NCI-H526 (cell line): ENCODE results near the gene NPIPA7.
"Not testable (repeated sequence)": the region's sequence is repeated elsewhere in the genome, so short reads cannot be mapped to it uniquely, and the experiment has no call there.

Experiments used
- DNase-seq, 2 experiments: peaks; one replicate each; lab custom pipeline; 2025; lab: John Stamatoyannopoulos, UW

Gene NPIPA7

DNA sequence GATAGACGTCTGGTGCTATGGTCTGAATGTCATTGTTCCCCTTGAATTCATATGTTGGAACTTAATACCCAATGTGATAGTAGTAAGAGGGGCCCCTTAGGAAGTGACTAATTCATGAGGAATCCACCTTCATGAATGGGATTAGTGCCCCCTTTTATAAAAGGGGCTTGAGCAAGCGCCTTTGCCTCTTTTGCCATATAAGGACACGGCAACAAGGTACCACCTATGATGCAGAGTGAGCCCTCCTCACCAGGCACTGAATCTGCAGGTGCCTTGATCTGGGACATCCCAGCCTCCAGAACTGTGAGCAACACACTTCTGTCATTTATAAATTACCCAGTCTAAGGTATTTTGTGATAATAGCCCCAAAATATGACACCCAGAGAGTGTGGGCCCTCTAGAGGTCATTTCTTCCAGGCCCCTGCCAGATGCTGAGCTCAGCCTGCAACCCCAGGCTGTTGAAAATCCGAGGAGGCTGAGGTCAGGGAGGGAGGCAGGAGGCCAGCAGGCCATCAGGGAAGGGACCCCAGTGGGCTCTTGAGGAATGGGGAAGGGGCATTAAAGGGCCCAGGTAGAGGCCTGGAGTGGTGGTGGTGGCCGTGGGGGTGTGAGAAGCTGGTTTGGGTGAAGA, 39.1 kb downstream of the NPIPA7 start:
- not testable (repeated sequence) for DNase-seq

GRCh38 chr16:16420515-16420914, 41.6 kb downstream of the NPIPA7 start:
- DNase-seq = not testable (repeated sequence)

DNA sequence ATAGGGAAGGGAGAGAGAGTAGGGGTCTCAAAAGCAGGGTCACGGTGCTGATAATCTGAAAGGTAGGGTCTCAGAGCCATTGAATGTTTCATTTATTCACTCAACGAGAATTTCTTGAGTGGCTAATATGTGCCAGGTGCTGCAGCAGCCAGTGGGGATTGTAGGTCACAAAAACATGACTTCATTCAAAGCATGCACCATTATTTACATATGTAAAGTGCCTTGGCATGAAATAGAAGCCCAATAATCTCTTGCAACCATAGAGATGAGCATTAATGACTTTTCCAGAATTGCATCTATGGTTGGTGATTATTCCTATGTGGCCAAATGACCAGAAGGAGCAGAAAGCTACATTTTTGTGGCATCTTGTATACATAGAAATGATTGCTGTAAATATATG, 46.2 kb downstream of the NPIPA7 start:
- not testable (repeated sequence) for DNase-seq

GRCh38 chr16:16431135-16431534, 52.2 kb downstream of the NPIPA7 start:
- not testable (repeated sequence) for DNase-seq

DNA sequence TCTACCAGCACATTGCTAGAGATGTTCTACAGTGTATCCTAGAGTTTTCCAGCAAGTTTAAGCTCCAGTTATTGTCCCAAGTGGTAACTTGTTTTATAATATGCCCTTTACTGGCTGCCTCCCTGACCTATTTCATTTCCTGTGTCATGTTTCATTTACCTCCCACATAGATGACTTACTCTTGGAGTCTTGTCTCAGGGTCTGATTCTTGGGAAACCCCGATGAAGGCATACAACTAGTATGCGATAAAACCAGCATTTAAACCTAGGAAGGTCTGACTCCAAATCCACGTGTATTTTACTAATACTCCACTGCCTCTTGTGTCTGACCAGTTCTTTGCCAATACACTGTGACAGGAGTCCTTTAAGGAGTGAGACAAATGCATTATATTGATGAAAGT, 55.8 kb downstream of the NPIPA7 start:
- DNase-seq = not testable (repeated sequence)

- DNase-seq = not testable (repeated sequence)
Measured at GRCh38 chr16:16441401-16441800, 62.5 kb downstream of the NPIPA7 start.
